ENCODE results near the gene FRRS1L.

FRRS1L gene

DNA sequence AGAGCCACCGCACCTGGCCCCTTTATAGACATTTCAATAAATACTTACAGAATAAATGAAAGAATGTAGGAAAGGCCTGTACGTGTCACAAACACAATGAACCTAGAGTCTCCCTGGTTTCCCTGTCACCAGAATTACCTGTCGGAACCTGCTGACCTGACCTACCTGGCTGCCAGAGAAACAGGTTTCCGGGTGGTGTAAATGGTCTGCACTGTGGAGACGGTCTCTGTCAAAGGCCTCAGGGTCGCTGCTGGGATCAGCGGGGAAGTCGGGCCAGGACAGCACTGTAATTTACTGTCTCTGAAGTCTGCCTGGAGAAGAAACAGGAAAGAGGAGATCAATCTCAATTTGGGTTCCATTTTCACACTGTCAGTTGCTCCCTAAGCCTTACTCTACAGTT, 9.3 kb upstream of the FRRS1L start:
- no peak for DNase-seq (ENCODE audit: low read depth, low spot score)

DNA sequence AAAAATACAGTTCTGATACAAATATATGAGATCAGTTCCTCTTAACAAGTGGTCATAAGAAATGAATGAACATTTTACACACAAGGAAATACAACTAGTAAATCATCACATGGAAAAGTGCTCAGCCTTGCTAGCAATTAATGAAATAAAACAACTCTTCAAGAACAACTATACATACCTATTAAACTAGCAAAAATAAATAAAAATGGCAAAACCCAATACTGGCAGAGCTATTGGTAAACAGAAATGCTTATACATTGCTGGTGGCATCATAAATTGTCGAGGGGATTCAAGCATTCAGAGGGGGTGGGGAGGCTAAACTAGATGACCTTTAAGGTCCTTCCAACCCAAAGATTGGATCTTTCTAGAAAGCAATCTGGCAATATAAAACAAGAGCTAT, 5.9 kb upstream of the FRRS1L start:
- no peak for DNase-seq (ENCODE audit: low read depth, low spot score)

DNA sequence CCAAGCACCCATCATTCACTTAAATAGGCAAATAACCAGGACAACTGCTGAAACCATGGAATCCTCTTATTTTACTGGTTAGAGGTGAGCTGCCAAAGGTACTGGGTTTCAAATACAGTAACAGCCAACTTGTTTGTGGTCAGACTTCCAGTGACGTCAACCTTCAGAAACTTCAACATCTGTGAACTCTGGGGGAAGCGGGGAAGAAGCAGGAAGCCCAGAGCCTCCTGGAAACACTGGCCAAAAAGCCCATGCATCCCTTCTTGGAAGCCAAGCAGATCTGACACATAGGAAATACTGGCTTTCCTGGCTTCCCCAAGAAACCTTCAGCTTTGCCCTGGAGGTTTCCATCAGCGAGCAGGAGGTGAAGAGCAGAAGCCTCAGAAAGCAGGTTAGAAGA, 4.9 kb upstream of the FRRS1L start:
- DNase-seq (ENCODE audit: low read depth, low spot score) = no peak

DNA sequence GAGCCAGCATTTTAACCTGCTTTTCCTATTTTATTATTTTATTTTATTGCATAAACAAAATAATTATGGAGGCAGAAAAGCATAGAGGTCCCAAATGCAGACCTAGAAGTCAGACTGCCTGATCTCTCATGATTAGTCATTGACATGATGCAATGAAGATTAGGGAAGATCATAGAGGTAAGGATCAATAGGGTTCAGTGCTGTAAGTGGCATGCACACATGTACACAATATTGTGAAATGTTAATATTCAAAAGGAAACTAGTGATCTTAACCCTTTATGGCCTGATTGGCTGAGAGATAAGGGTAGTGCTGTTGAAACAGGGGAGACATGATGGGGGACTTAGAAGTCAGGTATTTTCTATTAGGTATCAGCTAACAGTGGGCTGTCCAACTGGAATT, 1.1 kb upstream of the FRRS1L start:
- DNase-seq (ENCODE audit: low read depth, low spot score) = no peak

DNA sequence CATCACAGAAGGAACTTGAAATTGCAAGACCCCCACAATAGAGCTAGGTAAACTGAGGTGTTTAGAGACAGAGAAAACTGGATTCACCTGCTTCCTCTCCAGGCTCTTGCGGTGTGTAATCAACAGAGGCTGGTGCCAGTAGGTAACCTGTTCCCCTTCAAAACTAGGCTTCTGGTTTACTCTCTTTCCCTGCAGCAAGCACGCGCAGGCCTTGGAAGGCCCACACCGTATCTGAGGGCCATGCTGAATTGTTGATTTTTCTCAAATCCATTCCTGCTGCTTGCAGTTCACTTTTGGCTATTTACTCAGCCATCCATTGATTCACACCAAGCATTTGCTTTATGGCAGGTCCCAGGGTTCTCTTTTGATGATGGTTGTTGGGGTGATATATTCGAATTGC, 667 bp upstream of the FRRS1L start:
- DNase-seq (ENCODE audit: low read depth, low spot score) = no peak

DNA sequence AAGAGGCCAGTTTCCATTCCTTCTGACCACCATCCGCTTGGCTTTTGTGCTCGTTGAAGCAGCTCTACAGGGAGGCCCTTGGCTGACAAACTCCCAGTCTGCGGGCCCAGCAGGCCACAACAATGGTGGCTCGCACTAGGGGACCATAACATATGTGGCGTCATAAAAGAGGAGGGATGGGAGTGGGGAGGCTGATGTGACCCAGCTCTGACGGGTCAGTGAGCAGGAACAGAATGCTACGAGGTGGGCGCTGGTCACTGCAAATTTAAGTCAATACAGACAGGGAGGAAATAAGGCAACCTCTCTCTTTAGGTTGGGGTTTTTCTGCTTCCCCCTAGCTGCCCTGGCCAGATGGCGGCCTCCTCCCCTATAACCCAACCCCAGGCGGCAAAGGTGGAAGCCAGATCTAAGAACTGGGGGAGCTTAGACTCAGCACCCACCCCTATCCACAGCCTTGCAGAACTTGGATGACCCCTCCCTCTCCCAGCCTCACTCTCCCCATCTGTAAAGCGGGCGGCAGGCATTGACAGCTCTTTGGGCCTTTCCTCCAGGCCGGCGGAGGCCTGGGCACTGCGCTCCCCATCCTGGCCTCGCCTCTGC, 778 bp downstream of the FRRS1L start:
- DNase-seq (ENCODE audit: low read depth, low spot score) = no peak

DNA sequence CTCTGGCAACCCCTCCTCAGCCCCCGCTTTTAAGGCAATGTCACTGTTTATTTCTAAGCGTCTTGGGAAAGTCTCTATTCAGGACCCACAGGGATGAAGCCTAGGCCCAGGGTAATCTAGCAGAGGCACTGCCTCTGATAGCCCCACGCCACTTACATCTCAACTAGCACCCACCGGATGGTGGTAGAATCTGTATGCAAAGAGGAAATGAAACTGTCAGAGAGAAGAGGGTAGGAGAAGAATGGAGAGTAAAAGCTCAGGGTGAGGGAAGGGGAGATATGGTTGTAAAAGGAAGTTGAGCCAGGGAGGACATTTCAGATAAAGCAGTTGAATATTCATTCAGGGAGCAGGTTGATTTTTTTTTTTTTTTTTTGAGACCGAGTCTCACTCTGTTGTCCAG, 3.0 kb downstream of the FRRS1L start:
- no peak for DNase-seq (ENCODE audit: low read depth, low spot score)

DNA sequence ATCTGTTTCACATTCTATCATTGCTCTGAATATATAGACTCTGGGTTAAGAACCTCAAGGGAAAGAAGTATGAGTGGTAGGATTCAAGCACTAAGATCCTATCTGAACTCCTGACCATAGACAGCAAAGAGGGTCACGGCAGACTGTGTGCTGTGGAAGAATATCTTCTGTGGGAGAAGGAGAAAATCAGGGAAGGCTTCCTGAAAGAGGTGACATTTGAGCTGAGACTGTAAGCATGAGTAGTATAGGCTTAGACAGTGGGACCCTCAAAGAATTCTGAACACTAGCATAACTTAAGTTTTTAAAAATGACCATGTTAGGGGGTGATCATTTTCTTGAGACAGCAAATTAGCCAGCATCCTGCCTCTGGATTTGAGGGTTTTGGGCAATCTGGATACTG, 3.9 kb downstream of the FRRS1L start:
- DNase-seq (ENCODE audit: low read depth, low spot score) = no peak

DNA sequence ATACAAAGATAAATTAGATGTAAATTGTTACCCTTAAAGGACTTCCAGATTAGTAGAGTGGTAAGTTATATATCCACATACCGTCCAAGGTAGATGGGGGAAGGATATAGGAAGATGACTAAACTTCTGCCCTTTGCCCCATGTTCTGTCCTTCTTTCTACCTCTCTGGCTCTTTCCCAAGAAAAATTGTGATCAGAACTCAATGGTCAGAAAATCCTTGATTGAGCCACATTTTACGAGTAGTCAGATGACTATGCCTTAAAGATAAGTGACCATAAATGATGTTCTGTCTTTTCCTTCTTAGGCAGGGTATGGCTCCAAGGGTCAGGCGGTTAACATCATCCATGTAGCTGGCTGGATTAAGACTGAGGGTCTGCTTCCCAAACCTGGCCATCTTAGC, 4.4 kb downstream of the FRRS1L start:
- DNase-seq (ENCODE audit: low read depth, low spot score) = no peak

DNA sequence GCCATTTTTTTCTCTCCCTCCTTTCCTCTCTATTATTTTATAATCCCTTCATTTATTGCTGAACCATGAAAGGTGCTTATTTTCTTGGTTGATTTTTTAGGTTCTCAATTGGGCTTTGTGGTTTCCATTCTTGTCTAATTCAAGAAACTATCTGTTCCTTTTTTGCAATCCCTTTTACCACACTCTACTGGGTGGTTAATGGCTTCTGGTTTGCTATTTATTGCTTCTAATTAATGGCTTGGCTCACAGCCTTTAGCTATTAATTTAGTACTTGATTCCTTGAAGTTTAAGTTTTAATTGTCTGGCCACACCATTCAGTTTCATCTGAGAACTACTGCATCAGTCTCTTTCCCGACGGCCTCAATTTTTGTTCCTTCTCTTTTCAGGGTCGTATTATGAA, 5.6 kb downstream of the FRRS1L start:
- DNase-seq (ENCODE audit: low read depth, low spot score) = no peak

DNA sequence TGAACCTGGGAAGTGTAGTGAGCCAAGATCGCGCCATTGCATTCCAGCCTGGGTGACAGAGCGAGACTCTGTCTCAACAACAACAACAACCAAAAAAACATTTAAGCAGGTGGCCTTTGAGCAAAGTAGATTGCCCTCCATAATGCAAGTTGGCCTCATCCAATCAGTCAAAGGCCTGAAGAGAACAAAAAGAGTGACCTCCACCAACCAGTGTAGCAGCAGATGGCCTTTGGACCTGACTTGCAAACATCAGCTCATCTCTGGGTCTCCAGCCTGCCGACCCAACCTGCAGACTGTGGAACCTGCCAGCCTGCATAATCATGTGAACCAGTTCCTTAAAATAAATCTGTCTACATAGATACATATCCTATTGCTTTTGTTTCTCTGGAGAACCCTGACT, 7.5 kb downstream of the FRRS1L start:
- DNase-seq (ENCODE audit: low read depth, low spot score) = no peak

DNA sequence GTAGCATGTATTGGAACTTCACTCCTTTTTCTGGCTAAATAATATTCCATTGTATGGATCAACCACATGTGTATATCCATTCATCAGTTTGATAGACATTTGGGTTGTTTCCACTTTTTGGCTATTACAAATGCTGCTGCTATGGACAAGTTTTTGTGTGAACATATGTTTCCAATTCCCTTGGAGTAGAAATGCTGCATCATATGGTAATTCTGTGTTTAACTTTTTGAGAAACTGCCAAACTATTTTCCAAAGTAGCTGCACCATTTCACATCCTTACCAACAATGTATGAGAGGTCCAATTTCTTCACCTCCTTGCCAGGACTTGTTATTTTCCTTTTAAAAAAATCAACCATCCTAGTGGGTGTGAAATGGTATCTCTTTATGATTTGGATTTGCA, 8.4 kb downstream of the FRRS1L start:
- no peak for DNase-seq (ENCODE audit: low read depth, low spot score)

DNA sequence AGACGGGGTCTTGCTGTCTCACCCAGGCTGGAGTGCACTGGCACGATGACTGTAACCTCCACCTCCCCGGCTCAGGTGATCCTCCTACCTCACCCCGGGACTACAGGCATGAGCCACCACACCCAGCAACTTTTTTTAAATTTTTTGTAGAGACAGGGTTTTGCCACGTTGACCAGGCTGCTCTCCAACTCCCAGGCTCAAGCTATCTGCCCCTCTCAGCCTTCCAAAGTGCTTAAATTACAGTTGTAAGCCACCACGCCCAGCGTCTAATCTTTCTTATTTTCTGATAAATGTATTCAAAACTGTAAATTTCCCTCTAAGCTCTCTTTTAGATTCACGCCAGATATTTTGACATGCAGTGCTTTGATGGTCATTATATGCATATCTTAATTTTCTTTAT, 10.3 kb downstream of the FRRS1L start:
- DNase-seq (ENCODE audit: low read depth, low spot score) = no peak

DNA sequence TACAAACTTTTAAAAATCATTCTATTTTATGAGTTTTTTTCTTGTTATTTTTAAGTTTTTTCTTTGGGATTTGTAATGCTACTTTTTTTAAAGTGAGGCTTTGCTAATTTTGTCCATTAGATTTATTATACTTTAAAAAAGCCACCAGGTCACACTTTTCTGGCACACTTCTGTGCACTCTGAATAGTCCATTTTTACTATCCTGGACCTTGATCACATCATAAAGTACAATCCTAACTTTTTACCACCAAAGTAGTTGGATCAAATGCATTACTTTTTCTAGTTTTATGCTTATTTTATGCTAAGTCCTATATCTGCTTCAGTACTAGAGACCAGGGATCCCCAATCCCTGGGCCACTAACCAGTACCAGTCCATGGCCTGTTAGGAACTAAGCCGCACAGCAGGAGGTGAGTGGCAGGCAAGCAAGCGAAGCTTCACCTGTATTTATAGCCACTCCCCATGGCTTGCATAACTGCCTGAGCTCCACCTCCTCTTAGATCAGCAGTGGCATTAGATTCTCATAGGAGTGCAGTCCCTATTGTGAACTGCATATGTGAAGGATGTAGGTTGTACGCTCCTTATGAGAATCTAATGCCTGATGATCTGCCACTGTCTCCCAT, 16.0 kb downstream of the FRRS1L start:
- no peak for DNase-seq (ENCODE audit: low read depth, low spot score)

DNA sequence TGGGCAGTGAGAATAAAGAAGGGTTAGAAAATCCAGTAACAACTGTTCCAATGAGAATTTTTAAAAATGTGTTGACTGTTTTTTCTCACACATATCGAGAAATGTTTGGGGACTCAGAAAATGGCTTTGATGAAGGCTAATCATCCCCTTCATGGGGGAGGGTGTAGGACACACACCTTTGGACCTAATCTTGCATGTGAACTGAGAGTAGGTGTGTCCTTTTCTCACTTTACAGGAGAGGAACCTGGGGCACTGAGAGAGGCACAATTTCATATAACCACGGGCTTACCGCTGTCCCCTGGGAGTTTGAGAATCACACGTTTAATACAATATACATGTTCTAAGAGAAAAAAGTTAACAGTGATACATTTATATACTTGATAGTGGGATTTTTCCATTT, 17.3 kb downstream of the FRRS1L start:
- no peak for DNase-seq (ENCODE audit: low read depth, low spot score)

DNA sequence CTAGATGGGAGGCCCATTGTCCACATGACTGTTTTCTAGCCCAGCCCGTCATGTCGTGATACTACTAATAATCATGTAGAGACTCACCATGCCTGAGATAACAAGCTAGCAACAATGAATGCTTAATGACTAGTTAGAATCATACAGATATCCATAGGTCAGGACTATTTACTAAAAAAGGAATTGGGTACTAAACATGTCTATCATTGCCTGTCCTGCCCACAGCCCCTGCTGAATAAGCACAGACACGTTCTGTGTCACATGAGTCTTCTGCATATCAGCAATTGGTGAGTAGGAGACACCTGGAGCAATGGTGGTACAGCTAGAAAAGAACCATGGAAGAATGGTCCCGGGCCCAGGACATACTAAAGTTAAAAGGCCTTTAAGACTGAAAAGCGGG, 18.0 kb downstream of the FRRS1L start:
- no peak for DNase-seq (ENCODE audit: low read depth, low spot score)

DNA sequence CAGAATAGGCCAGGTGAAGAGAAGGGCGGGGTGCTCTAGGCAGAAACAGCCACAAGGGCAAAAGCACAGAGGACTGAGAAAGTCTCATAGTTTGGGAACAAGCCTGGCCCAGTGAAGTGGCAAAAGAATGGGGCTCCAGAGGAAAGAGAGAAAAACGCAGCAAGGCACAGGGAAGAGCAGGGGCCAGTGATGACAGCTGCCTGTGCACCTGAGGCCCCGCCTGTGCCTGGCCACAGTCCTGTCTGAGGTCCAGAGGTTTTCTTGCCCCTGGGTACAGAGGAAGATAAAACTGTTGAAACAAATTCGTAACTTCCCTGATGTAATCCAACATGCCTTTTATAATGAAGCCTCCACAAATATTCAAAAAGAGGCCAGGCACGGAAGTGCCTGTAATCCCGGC, 22.0 kb downstream of the FRRS1L start:
- DNase-seq (ENCODE audit: low read depth, low spot score) = no peak

DNA sequence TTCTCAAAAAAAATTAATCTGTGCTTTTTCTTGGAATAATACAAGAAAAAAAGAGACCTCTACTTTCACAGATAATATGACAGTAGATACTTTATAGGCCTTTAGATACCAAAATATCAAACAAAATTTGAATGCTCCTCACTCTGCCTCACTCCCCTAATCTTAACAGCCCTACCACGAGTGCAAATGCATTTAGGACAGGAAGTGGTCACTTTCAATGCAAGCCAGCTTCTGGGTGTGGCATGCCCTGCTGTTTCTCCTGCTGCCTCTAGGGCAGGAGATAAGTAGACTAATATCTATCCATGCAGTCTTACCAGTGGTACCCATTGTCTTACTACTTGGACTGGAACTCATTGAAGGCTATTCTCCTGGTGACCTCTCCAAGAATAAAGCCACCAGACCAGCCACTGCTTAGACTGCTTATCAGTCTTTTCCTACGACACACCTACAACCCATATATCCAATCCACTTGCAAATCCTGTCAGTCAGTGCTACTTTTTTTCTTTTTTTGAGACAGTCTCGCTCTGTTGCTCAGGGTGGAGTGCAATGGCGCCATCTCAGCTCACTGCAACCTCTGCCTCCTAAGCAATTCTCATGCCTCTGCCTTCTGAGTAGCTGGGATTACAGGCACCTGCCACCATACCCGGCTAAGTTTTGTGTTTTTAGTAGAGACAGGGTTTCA, 23.0 kb downstream of the FRRS1L start:
- DNase-seq (ENCODE audit: low read depth, low spot score) = no peak

DNA sequence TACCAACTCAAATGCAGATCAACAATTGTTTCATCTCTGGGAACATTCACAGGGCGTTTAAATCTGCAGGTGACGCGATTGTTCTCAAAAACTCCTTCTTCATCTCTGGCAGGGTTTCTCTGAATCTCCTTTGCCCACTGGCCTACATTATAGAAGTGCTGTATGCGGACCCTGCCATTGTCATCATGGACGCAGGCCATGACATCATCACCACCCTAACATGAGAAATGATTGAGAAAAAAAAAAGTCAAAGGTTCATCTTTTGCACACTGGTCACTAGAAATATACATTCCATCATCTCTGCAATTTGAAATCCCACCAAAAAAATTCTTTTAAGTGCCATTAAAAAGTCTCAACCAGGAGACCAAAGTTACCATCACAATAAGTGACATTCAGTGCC, 25.7 kb downstream of the FRRS1L start:
- no peak for DNase-seq (ENCODE audit: low read depth, low spot score)

DNA sequence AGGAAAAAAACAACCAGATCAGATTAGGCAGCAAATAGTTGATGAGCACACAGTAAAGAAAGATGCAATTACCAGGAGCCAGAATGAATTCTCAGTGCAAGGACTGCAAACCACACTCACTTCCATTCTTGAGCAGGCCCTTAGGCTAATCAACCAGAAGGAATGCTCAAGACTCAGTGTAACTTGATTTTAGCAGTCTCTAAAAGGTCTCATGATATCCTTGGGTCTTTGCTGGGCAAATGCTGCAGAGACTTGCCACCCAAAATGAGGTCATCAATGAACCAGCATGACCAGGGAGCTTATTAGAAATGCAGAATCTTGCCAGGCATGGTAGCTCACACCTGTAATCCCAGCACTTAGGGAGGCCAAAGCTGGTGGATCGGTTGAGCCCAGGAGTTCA, 27.2 kb downstream of the FRRS1L start:
- DNase-seq (ENCODE audit: low read depth, low spot score) = no peak

DNA sequence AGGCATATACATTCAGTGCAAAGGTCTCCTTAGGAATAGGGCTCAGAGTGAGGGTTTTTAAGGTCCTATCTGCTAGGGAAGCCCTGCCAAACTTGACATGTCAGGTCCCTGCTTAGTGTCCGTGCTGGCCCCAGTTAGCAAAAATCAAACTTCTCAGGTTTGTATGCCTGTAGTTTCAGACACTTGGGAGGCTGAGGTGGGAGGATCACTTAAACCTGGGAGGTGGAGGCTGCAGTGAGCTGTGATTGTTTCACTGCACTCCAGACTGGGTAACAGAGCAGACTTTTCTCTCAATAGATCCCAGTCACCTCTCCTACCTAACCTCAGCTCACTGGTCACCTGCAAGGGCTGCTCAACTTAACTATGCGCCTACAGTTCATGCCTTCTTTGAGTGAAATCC, 28.6 kb downstream of the FRRS1L start:
- no peak for DNase-seq (ENCODE audit: low read depth, low spot score)

DNA sequence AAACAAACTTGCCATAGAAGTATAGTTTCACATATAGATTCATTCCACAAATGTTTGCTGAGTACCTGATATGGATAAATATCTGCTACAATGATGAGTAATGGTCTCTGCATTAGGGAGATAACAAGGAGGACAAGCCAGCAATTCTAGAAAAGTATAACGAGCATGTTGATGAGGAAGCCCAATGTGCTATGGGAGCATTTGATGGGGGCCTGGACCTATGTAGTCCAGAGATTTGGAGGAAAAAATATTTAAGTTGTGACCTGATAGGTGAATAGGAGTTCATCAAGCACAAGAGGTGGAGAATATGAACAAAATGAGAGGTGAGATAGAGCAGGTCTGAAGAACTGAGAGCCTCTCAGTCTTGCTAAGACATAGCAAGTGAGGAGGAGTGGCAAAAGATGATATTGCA, 32.9 kb downstream of the FRRS1L start:
- no peak for DNase-seq (ENCODE audit: low read depth, low spot score)

DNA sequence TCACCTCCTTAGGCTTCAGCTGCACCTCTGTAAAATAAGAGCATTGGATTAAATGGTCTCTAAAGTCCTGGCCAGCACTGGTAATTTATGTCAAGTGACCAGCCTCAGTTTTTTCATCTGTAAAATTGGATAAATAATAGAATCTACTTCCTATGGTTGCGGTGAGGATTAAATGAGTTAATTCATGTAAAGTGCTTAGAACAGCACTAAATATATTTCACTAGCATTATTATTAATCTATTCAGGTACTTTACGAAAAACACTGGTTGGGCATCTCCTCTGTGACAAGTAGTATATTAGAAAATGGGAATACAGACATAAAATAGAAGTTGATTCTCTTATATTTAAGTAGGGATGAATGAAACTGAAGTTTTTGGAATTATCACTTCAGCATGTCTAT, 33.5 kb downstream of the FRRS1L start:
- no peak for DNase-seq (ENCODE audit: low read depth, low spot score)
